Small intestine (tissue), 7 donors: Measurements from ENCODE around the gene SORCS2. TPM values are rescaled to one million over a fixed set of nuclear protein-coding genes. Genes with fewer than 3 reads are reported as not detected.
A peak's percentile ranks its signal among the peaks of the same experiment; 100 is the strongest.

Source experiments
- DNase-seq, 2 donors: peaks; one replicate each; pipeline versions ENCODE4 v3.0.0 to v3.0.0-alpha.2; 2013
- FAIRE-seq: peaks from 2 replicates; lab custom pipeline; 2012; peaks lifted over from hg19 to GRCh38; lab: Jason Lieb, UNC
- H3K27ac ChIP-seq, 3 donors: one replicate each; pipeline ENCODE4 v1.5.1; 2013; ENCODE audit warnings: low read length in 2 of 3, mild to moderate bottlenecking in 2 of 3, control low read depth in 1 of 3, inconsistent platforms in 1 of 3, low read depth in 1 of 3, moderate library complexity in 1 of 3
- H3K27me3 ChIP-seq, 3 donors: one replicate each; pipeline ENCODE4 v1.6.1; 2013; ENCODE audit warnings: low read length in 3 of 3, inconsistent platforms in 1 of 3; ENCODE audit not compliant: control insufficient read depth in 3 of 3, insufficient read depth in 3 of 3
- H3K36me3 ChIP-seq, 3 donors: one replicate each; pipeline ENCODE4 v1.6.1; 2013; ENCODE audit warnings: low read length in 3 of 3, inconsistent platforms in 1 of 3, low read depth in 1 of 3, mild to moderate bottlenecking in 1 of 3, moderate library complexity in 1 of 3; ENCODE audit not compliant: control insufficient read depth in 3 of 3, insufficient read depth in 2 of 3
- H3K4me1 ChIP-seq, 3 donors: one replicate each; pipeline ENCODE4 v1.6.1; 2013; ENCODE audit warnings: low read length in 2 of 3, inconsistent platforms in 1 of 3, low read depth in 1 of 3, mild to moderate bottlenecking in 1 of 3, moderate library complexity in 1 of 3; ENCODE audit not compliant: control insufficient read depth in 3 of 3, insufficient read depth in 2 of 3
- H3K4me3 ChIP-seq, 3 donors: one replicate each; pipeline ENCODE4 v1.5.1; 2013; ENCODE audit warnings: low read length in 3 of 3, control low read depth in 1 of 3, inconsistent platforms in 1 of 3, low read depth in 1 of 3, mild to moderate bottlenecking in 1 of 3, moderate library complexity in 1 of 3
- H3K9me3 ChIP-seq, 2 donors: one replicate each; pipeline ENCODE4 v1.6.1; 2013; ENCODE audit warnings: low read depth in 1 of 2, low read length in 1 of 2; ENCODE audit not compliant: control insufficient read depth in 2 of 2, insufficient read depth in 1 of 2
- WGBS, 3 donors: extraction: QIAGEN DNeasy Blood & Tissue Kit; methylation state at CpG; one replicate each; pipeline ENCODE4 v1.1.7; 2013; 5-methylcytosine and 5-hydroxymethylcytosine counted together
- polyA plus RNA-seq, 4 donors: library from polyadenylated mRNA; stranded (reverse) in 3 of 4; unstranded in 1 of 4; fragments of 200-250 nt in 3 of 4; fragments of 120-200 nt in 1 of 4; gene quantifications; one replicate each; pipeline versions ENCODE4 v1.2.1 to v1.2.3, GENCODE V29; 2013
- donor health status: healthy with polysubstance abuse.
- donor health status: control.
- donor health status: control.
- donor health status: Bipolar disorder and iron deficiency.
- donor health status: healthy.

The SORCS2 gene
- polyA plus RNA-seq, 4 donors = 0.63 to 3.3 (median 2.2) TPM; not detected in 1

DNA sequence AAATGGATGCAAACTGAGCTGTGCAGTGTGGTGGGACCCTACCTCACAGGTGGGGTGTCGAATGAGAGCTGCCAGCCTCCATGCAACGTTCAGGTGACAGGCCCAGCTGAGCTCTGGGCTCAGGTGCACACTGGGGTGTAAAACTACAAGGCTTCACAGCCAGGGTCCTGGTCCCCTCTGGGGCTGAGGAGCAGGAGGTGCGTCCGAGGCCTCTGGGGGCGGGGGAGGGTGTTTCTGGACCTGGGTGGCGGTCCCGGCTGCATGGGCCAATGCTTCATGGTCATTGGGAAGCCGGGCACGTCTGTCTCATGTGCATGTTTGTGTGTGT is 26.5 kb upstream of the SORCS2 start:
- Histone ChIP-seq H3K27ac (no peak overlapping the region), H3K27me3 (no peaks in the 10 kb centered on the region), H3K36me3 (no peaks in the 10 kb centered on the region), H3K4me1 (peaks cover 0 to 32% (median 0%) of the 10 kb centered on the region in 3 donors), H3K9me3 (no peaks in the 10 kb centered on the region), H3K4me3 (no peak overlapping the region)
- DNase-seq (no peak), FAIRE-seq (no peak)
- 83 to 90% (median 86%) methylated on average over 9 of the region's 9 CpGs for WGBS, 3 donors

DNA sequence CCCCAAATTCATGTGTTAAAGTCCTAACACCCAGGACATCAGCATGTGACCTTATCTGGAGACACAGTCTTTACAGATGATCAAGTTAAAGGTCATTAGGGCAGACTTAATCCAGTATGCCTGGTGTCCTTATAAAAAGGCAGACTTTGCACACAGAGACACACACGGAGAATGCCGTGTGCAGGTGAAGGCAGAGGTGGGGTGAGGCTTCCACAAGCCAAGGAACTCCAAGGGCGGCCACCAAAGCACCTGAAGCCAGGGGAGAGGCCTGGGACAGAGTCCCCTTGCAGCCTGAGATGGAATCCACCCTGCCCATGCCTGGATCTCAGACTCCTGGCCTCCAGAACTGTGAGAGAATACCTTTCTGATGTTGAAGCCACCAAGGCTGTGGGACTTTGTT is 26.1 kb upstream of the SORCS2 start:
- 26 to 71% (median 30%) methylated on average over 3 of the region's 3 CpGs for WGBS, 3 donors
- peak overlapping the region in 1 of 3 donors; percentile 64 for H3K27ac ChIP-seq

DNA sequence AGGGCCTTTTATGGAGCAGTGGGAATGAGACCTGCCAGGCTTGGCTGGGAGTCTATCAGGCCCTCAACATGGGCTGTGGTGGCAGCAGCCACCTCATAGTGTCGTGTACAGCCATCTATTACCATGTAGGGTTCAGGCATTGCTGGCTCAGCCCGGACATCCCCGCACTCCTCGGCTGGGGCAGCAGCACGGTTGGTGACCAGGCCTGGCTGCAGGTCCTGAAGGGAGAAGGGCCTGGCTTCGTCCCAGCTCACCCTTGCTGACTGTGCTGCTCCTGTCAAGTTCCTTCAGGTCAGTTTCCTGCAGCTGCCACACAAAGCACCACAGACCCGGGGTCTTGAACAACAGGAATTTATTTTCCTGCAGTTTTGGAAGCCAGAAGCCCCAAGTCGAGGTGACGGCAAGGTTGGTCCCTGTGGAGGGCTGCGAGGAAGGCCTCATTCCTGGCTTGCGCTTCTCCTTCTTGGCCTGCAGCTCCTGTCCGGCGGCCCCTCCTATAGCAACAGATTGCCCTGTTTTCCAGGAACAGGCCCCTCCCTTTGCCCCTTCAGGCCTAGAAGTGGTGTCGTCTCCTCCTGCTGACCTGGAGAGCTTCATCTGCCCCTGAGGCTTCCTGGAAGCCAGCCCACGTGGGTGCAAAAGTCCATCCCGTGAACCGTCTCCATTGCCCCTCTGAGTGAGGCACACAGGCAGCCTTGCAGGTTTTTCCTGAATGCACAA is 25.2 kb upstream of the SORCS2 start:
- no peaks in the 10 kb centered on the region for H3K9me3 ChIP-seq
- FAIRE-seq (no peak), DNase-seq (peak; percentile 32 to 85)
- H3K27me3 ChIP-seq = no peaks in the 10 kb centered on the region
- WGBS, 3 donors = 39 to 58% (median 47%) methylated on average over 17 of the region's 17 CpGs
- peak overlapping the region in 1 of 3 donors; percentile 64 for H3K27ac ChIP-seq
- no peaks in the 10 kb centered on the region for H3K36me3 ChIP-seq
- peaks cover 0 to 32% (median 0%) of the 10 kb centered on the region in 3 donors for H3K4me1 ChIP-seq
- H3K4me3 ChIP-seq = no peak overlapping the region

More for the DNA sequence above, 26.1 kb upstream of the SORCS2 start:
- H3K9me3 ChIP-seq = no peaks in the 10 kb centered on the region
- H3K36me3 ChIP-seq = no peaks in the 10 kb centered on the region
- peaks cover 0 to 32% (median 0%) of the 10 kb centered on the region in 3 donors for H3K4me1 ChIP-seq
- FAIRE-seq (no peak), DNase-seq (peak; percentile 40 to 59)
- H3K27me3 ChIP-seq = no peaks in the 10 kb centered on the region
- no peak overlapping the region for H3K4me3 ChIP-seq

- FAIRE-seq = no peak
- 29 to 57% (median 42%) methylated on average over 4 of the region's 4 CpGs for WGBS, 3 donors
- peaks cover 0 to 32% (median 0%) of the 10 kb centered on the region in 3 donors for H3K4me1 ChIP-seq
- no peaks in the 10 kb centered on the region for H3K36me3 ChIP-seq
- peak overlapping the region in 1 of 3 donors; percentile 55 for H3K27ac ChIP-seq
- no peaks in the 10 kb centered on the region for H3K9me3 ChIP-seq
- peak in 1 of 2 donors; percentile 29 for DNase-seq
- H3K4me3 ChIP-seq = no peak overlapping the region
- H3K27me3 ChIP-seq = no peaks in the 10 kb centered on the region
Observed at GRCh38 chr4:7167706-7168105, 24.6 kb upstream of the SORCS2 start.

GRCh38 chr4:7168106-7168505 is 24.2 kb upstream of the SORCS2 start:
- DNase-seq (no peak), FAIRE-seq (no peak)
- Histone ChIP-seq H3K27ac (peak overlapping the region in 1 of 3 donors; percentile 55), H3K4me1 (peaks cover 0 to 32% (median 0%) of the 10 kb centered on the region in 3 donors), H3K4me3 (no peak overlapping the region), H3K36me3 (peaks cover 0 to under 1% (median 0%) of the 10 kb centered on the region in 3 donors), H3K27me3 (no peaks in the 10 kb centered on the region), H3K9me3 (no peaks in the 10 kb centered on the region)
- WGBS, 3 donors = 71 to 86% (median 75%) methylated on average over 8 of the region's 8 CpGs

DNA sequence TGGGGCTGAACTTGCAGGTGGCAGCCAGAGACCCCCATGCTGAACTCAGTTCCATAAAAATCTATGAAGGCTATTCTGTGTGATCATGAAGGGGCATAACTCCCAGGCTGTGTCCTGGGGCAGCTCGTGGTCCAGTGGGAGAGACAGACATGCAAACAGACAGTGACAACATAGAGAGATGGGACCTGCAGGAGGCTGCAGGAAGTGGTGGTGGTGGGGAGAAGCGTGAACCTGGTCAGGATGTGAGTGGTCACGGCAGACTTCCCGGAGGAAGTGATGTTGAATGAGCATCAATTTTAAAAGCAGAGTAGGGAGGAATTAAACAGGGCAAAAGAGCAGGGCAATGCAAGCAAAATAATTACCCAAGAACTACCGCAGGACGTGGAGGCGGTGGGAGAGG is 23.2 kb upstream of the SORCS2 start:
- no peaks in the 10 kb centered on the region for H3K27me3 ChIP-seq
- peaks cover 0 to 32% (median 0%) of the 10 kb centered on the region in 3 donors for H3K4me1 ChIP-seq
- WGBS, 3 donors = 76 to 80% (median 78%) methylated on average over 7 of the region's 7 CpGs
- H3K36me3 ChIP-seq = peaks cover 0 to 2% (median 0%) of the 10 kb centered on the region in 3 donors
- H3K4me3 ChIP-seq = no peak overlapping the region
- no peak for DNase-seq
- no peaks in the 10 kb centered on the region for H3K9me3 ChIP-seq
- no peak for FAIRE-seq
- no peak overlapping the region for H3K27ac ChIP-seq

GRCh38 chr4:7170012-7170411 is 22.3 kb upstream of the SORCS2 start:
- FAIRE-seq (no peak), DNase-seq (no peak)
- Histone ChIP-seq H3K4me1 (peaks cover 0 to 28% (median 0%) of the 10 kb centered on the region in 3 donors), H3K4me3 (no peak overlapping the region), H3K9me3 (no peaks in the 10 kb centered on the region), H3K27ac (no peak overlapping the region), H3K36me3 (peaks cover 0 to 2% (median 0%) of the 10 kb centered on the region in 3 donors), H3K27me3 (no peaks in the 10 kb centered on the region)
- WGBS, 3 donors = 76 to 90% (median 89%) methylated on average over 3 of the region's 3 CpGs

GRCh38 chr4:7171191-7171900 is 21.0 kb upstream of the SORCS2 start:
- Histone ChIP-seq H3K27ac (no peak overlapping the region), H3K4me1 (peaks cover 0 to 20% (median 0%) of the 10 kb centered on the region in 3 donors), H3K27me3 (no peaks in the 10 kb centered on the region), H3K36me3 (peaks cover 0 to 2% (median 0%) of the 10 kb centered on the region in 3 donors), H3K9me3 (no peaks in the 10 kb centered on the region), H3K4me3 (no peak overlapping the region)
- WGBS, 3 donors = 74 to 81% (median 79%) methylated on average over 4 of the region's 4 CpGs
- FAIRE-seq = no peak
- no peak for DNase-seq
